DND-41 (cell line): ENCODE results near the gene GDI2.

Experiments
- ATAC-seq: fragments of 200-7000 bp; cut with Tn5 transposase; 3 replicates; pipeline ENCODE4 v1.9.1; 2021; ENCODE audit warnings: low read depth; ENCODE audit not compliant: insufficient read depth
- DNase-seq: peaks from one replicate; pipeline ENCODE4 v3.0.0-alpha.2; 2020
- H2AFZ ChIP-seq: 2 replicates; pipeline ENCODE4 v1.6.0; 2012; ENCODE audit warnings: low read depth, low read length
- H3K27ac ChIP-seq: 2 replicates; pipeline ENCODE4 v1.5.1; 2012; ENCODE audit warnings: low read length, inconsistent platforms
- H3K27me3 ChIP-seq: fragments of 200-600 bp; sonication (generic); 2 replicates; pipeline ENCODE4 v1.6.0; 2012; ENCODE audit warnings: low read length, mild to moderate bottlenecking, inconsistent platforms; ENCODE audit not compliant: insufficient read depth, poor library complexity
- H3K36me3 ChIP-seq: 2 replicates; pipeline ENCODE4 v1.5.1; 2012; ENCODE audit warnings: low read length, inconsistent platforms; ENCODE audit not compliant: insufficient read depth
- H3K4me1 ChIP-seq: 2 replicates; pipeline ENCODE4 v1.5.1; 2012; ENCODE audit warnings: mild to moderate bottlenecking, low read length; ENCODE audit not compliant: insufficient read depth
- H3K4me2 ChIP-seq: 2 replicates; pipeline ENCODE4 v1.6.0; 2012; ENCODE audit warnings: mild to moderate bottlenecking, moderate library complexity, low read length, inconsistent platforms; ENCODE audit not compliant: insufficient read depth
- H3K4me3 ChIP-seq, 2 experiments: fragments of 200-600 bp in 1 of 2; shearing (Covaris generic) in 1 of 2; 2 replicates each; pipeline ENCODE4 v1.5.1; 2012 to 2016; ENCODE audit warnings: inconsistent platforms in 2 of 2, low read length in 2 of 2, mild to moderate bottlenecking in 2 of 2, low read depth in 1 of 2, moderate library complexity in 1 of 2
- H3K79me2 ChIP-seq: 2 replicates; pipeline ENCODE4 v1.6.0; 2012; ENCODE audit warnings: low read length, inconsistent platforms; ENCODE audit not compliant: insufficient read depth
- H3K9ac ChIP-seq: 2 replicates; pipeline ENCODE4 v1.6.0; 2012; ENCODE audit warnings: low read depth, mild to moderate bottlenecking, inconsistent platforms, low read length, moderate library complexity
- H3K9me3 ChIP-seq: 2 replicates; pipeline ENCODE4 v1.5.1; 2012; ENCODE audit warnings: low read length, moderate library complexity, mild to moderate bottlenecking, inconsistent platforms; ENCODE audit not compliant: insufficient read depth, severe bottlenecking
- H4K20me1 ChIP-seq: 2 replicates; pipeline ENCODE4 v1.6.0; 2012; ENCODE audit warnings: low read length; ENCODE audit not compliant: insufficient read depth
- CTCF ChIP-seq: IDR thresholded peaks from 2 replicates; pipeline ENCODE4 v1.5.1; 2012; ENCODE audit warnings: borderline replicate concordance, low read length, moderate library complexity, mild to moderate bottlenecking; ENCODE audit not compliant: poor library complexity, severe bottlenecking; ENCODE audit errors: extremely low read depth
- EZH2 ChIP-seq: IDR thresholded peaks from 3 replicates; pipeline ENCODE4 v1.6.1; 2012; ENCODE audit warnings: borderline replicate concordance, low read depth, mild to moderate bottlenecking, moderate library complexity, low read length, inconsistent platforms; ENCODE audit not compliant: severe bottlenecking

The GDI2 gene

GRCh38 chr10:5776881-5777197 is 36.4 kb downstream of the GDI2 start:
- Histone ChIP-seq H3K27ac (no peak overlapping the region), H4K20me1 (peaks cover 56% of the 10 kb centered on the region), H3K9ac (no peak overlapping the region), H3K79me2 (peaks cover 97% of the 10 kb centered on the region), H3K27me3 (no peaks in the 10 kb centered on the region), H3K4me3 (no peak overlapping the region), H3K9me3 (no peaks in the 10 kb centered on the region), H3K4me2 (no peak overlapping the region), H3K4me1 (no peaks in the 10 kb centered on the region), H2AFZ (no peak overlapping the region), H3K36me3 (peaks cover 80% of the 10 kb centered on the region)
- TF ChIP-seq EZH2 (no peak), CTCF (no peak)
- ATAC-seq (no peak), DNase-seq (no peak)

GRCh38 chr10:5776136-5776880 is 36.9 kb downstream of the GDI2 start:
- Histone ChIP-seq H3K27me3 (no peaks in the 10 kb centered on the region), H3K4me3 (no peak overlapping the region), H3K9me3 (no peaks in the 10 kb centered on the region), H3K4me1 (no peaks in the 10 kb centered on the region), H3K79me2 (peaks cover 94% of the 10 kb centered on the region), H3K9ac (no peak overlapping the region), H4K20me1 (peaks cover 58% of the 10 kb centered on the region), H3K27ac (no peak overlapping the region), H3K36me3 (peaks cover 83% of the 10 kb centered on the region), H2AFZ (no peak overlapping the region), H3K4me2 (no peak overlapping the region)
- no peak for TF ChIP-seq EZH2
- no peak for TF ChIP-seq CTCF
- DNase-seq (no peak), ATAC-seq (no peak)

DNA sequence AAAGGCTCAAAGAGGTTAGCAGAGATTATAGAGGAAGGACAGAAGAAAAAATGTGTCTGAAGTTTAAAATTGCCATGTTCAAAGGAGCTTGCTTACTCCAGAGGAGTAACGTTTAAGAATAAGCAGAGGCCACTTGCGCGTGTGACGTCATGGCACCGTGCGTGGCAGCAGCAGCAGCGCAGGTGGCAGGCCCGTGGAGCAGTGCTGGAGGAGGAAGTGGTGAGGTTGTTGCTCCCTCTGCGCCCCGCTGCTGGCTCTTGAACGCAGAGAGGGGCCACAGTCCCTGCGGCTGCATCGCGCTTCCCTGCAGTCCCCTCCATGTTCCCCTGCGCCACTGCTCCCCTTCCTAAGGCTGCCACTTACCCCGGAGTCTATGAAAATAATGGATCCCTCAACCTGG is 37.5 kb downstream of the GDI2 start:
- peaks cover 82% of the 10 kb centered on the region for H3K36me3 ChIP-seq

More for the DNA sequence above, 37.5 kb downstream of the GDI2 start:
- no peak overlapping the region for H3K4me2 ChIP-seq
- peaks cover 92% of the 10 kb centered on the region for H3K79me2 ChIP-seq
- no peaks in the 10 kb centered on the region for H3K9me3 ChIP-seq
- TF ChIP-seq EZH2 (no peak), CTCF (no peak)
- no peak overlapping the region for H3K4me3 ChIP-seq
- H3K27ac ChIP-seq = no peak overlapping the region
- DNase-seq (peak; percentile 63), ATAC-seq (peak; percentile 86)
- no peak overlapping the region for H2AFZ ChIP-seq
- no peak overlapping the region for H3K9ac ChIP-seq
- H3K4me1 ChIP-seq = no peaks in the 10 kb centered on the region
- no peaks in the 10 kb centered on the region for H3K27me3 ChIP-seq
- H4K20me1 ChIP-seq = peaks cover 59% of the 10 kb centered on the region
